Panc1 (cell line): Measurements from ENCODE around the gene NATD1. TPM values are rescaled to one million over a fixed set of nuclear protein-coding genes. Genes with fewer than 3 reads are reported as not detected.
"Not testable (repeated sequence)": the region's sequence is repeated elsewhere in the genome, so short reads cannot be mapped to it uniquely, and the experiment has no call there.

Experiments used
- ATAC-seq: fragments of 200-7000 bp; cut with Tn5 transposase; 2 replicates; pipeline ENCODE4 v1.9.1; 2020; ENCODE audit warnings: mild to moderate bottlenecking, moderate library complexity
- BruUV-seq: library from RNA; stranded (reverse); fragments of 400-500 nt; replicated peaks from 2 replicates; lab custom pipeline; 2021; lab: Mats Ljungman, UMichigan
- CTCF ChIA-PET: fragments of 300-600 bp; sonication (Branson Sonifier 250); formaldehyde crosslinking; loops from one replicate; lab custom pipeline; 2022; ENCODE audit warnings: antibody characterized with exemption; lab: Charles Lee
- POLR2A ChIA-PET: fragments of 300-600 bp; sonication (Branson Sonifier 250); formaldehyde crosslinking; loops from one replicate; lab custom pipeline; 2022; ENCODE audit warnings: antibody characterized with exemption; lab: Charles Lee
- DNase-seq: peaks from one replicate; pipeline ENCODE4 v3.0.0-alpha.2; 2010; ENCODE audit warnings: low read depth, low spot score
- H3K27ac ChIP-seq: 2 replicates; pipeline ENCODE4 v1.5.1; 2011; ENCODE audit warnings: mild to moderate bottlenecking, low read length, inconsistent platforms
- H3K27me3 ChIP-seq: fragments of 200-500 bp; sonication (Bioruptor generic); 2 replicates; pipeline ENCODE4 v1.6.0; 2014; ENCODE audit warnings: low read length, inconsistent platforms; ENCODE audit not compliant: control insufficient read depth, insufficient read depth
- H3K36me3 ChIP-seq: fragments of 200-500 bp; sonication (Bioruptor generic); 2 replicates; pipeline ENCODE4 v1.5.1; 2014; ENCODE audit warnings: inconsistent platforms, mild to moderate bottlenecking, low read length, moderate library complexity; ENCODE audit not compliant: control insufficient read depth, insufficient read depth
- H3K4me1 ChIP-seq: 2 replicates; pipeline ENCODE4 v1.5.1; 2011; ENCODE audit warnings: inconsistent platforms, mild to moderate bottlenecking, low read length, moderate library complexity; ENCODE audit not compliant: control insufficient read depth, insufficient read depth
- H3K4me3 ChIP-seq, 2 experiments: 2 replicates each; pipeline ENCODE4 v1.5.1; 2011 to 2012; ENCODE audit warnings: low read depth in 2 of 2, low read length in 2 of 2, mild to moderate bottlenecking in 2 of 2, inconsistent platforms in 1 of 2, moderate library complexity in 1 of 2
- H3K9me3 ChIP-seq: fragments of 200-500 bp; sonication (Bioruptor generic); 2 replicates; pipeline ENCODE4 v1.5.1; 2014; ENCODE audit warnings: low read depth, mild to moderate bottlenecking, inconsistent platforms, low read length, moderate library complexity; ENCODE audit not compliant: control insufficient read depth, insufficient read depth
- POLR2AphosphoS5 ChIP-seq: IDR thresholded peaks from 2 replicates; pipeline ENCODE4 v1.6.1; 2012; ENCODE audit warnings: mild to moderate bottlenecking, low read depth, low read length, moderate library complexity
- SIN3A ChIP-seq: IDR thresholded peaks from 2 replicates; pipeline ENCODE4 v1.6.1; 2012; ENCODE audit warnings: low read depth, mild to moderate bottlenecking, low read length, moderate library complexity, borderline replicate concordance; ENCODE audit not compliant: insufficient read depth
- TCF7L2 ChIP-seq: IDR thresholded peaks from 2 replicates; pipeline ENCODE4 v1.6.1; 2011; ENCODE audit warnings: mild to moderate bottlenecking, low read depth, low read length, inconsistent platforms
- in situ Hi-C: cut with HindIII; loops from 2 replicates; pipeline ENCODE4 v1.10.0; 2016; ENCODE audit warnings: low sequenced_read_pairs, low pct_unique_long_range_greater_than_20kb
- intact Hi-C: fragments of 100-400 bp; cut with micrococcal nuclease; formaldehyde crosslinking; loops from one replicate; pipeline ENCODE4 v1.10.0; 2022; ENCODE audit not compliant: unreplicated experiment
- total RNA-seq: library from RNA; stranded (reverse); gene quantifications from one replicate; pipeline ENCODE4 v1.2.1, GENCODE V29; 2021; ENCODE audit not compliant: unreplicated experiment
- TF ChIP-seq, protein P1 (sequence below), 2 experiments: IDR thresholded peaks; 2 replicates each; pipeline ENCODE4 v1.6.1; 2011 to 2012; ENCODE audit warnings: low read depth in 2 of 2, control low read depth in 1 of 2, low read length in 1 of 2, mild to moderate bottlenecking in 1 of 2, moderate library complexity in 1 of 2; ENCODE audit not compliant: insufficient read depth in 1 of 2
- TF ChIP-seq, protein P2 (sequence below): fragments of 450-650 bp; IDR thresholded peaks from 2 replicates; pipeline ENCODE4 v1.5.1; 2017; ENCODE audit warnings: mild to moderate bottlenecking

Gene NATD1
- total RNA-seq, 1 experiment from 2014 or later, result 2.8 TPM

DNA sequence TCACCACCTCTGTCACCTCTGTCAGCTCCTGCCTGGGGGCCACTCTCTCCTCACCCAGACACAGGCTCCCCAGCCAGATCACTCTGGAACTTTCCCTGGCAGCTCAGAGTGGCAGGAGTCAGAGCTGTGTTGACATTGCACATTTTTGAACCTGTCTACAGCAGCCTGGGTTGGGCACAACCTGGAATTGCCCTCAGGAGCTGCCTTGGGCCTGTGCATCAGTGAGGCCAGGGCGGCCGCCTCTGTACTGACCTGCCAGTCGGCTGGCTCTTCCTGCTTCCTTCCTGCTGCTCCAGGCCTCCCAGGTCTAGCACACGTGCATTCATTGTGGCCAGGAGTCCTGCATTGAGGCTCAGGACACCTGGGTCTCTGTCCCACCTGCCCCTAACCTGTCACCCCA, 25.1 kb downstream of the NATD1 start:
- no peaks in the 10 kb centered on the region for H3K27me3 ChIP-seq
- H3K27ac ChIP-seq, result no peak overlapping the region
- intact Hi-C loops, result no loop called here
- H3K4me3 ChIP-seq, result no peak overlapping the region
- CTCF ChIA-PET, result no interaction called here
- no TSS peak for BruUV-seq
- peak; percentile 43; the same call in 1 of the 2 replicates for ATAC-seq
- no peak for DNase-seq
- no peaks in the 10 kb centered on the region for H3K36me3 ChIP-seq
- in situ Hi-C loops, result no loop called here
- TF ChIP-seq, protein P1, sequence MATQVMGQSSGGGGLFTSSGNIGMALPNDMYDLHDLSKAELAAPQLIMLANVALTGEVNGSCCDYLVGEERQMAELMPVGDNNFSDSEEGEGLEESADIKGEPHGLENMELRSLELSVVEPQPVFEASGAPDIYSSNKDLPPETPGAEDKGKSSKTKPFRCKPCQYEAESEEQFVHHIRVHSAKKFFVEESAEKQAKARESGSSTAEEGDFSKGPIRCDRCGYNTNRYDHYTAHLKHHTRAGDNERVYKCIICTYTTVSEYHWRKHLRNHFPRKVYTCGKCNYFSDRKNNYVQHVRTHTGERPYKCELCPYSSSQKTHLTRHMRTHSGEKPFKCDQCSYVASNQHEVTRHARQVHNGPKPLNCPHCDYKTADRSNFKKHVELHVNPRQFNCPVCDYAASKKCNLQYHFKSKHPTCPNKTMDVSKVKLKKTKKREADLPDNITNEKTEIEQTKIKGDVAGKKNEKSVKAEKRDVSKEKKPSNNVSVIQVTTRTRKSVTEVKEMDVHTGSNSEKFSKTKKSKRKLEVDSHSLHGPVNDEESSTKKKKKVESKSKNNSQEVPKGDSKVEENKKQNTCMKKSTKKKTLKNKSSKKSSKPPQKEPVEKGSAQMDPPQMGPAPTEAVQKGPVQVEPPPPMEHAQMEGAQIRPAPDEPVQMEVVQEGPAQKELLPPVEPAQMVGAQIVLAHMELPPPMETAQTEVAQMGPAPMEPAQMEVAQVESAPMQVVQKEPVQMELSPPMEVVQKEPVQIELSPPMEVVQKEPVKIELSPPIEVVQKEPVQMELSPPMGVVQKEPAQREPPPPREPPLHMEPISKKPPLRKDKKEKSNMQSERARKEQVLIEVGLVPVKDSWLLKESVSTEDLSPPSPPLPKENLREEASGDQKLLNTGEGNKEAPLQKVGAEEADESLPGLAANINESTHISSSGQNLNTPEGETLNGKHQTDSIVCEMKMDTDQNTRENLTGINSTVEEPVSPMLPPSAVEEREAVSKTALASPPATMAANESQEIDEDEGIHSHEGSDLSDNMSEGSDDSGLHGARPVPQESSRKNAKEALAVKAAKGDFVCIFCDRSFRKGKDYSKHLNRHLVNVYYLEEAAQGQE (IDR thresholded peaks at IDR 0.05; ENCODE audit: insufficient read depth in 1 of 2, low read depth in 2 of 2, low read length in 1 of 2), result no peak
- TF ChIP-seq POLR2AphosphoS5 (no peak), SIN3A (no peak)
- TF ChIP-seq, protein P2, sequence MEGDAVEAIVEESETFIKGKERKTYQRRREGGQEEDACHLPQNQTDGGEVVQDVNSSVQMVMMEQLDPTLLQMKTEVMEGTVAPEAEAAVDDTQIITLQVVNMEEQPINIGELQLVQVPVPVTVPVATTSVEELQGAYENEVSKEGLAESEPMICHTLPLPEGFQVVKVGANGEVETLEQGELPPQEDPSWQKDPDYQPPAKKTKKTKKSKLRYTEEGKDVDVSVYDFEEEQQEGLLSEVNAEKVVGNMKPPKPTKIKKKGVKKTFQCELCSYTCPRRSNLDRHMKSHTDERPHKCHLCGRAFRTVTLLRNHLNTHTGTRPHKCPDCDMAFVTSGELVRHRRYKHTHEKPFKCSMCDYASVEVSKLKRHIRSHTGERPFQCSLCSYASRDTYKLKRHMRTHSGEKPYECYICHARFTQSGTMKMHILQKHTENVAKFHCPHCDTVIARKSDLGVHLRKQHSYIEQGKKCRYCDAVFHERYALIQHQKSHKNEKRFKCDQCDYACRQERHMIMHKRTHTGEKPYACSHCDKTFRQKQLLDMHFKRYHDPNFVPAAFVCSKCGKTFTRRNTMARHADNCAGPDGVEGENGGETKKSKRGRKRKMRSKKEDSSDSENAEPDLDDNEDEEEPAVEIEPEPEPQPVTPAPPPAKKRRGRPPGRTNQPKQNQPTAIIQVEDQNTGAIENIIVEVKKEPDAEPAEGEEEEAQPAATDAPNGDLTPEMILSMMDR, result no peak
- no peaks in the 10 kb centered on the region for H3K4me1 ChIP-seq
- no peaks in the 10 kb centered on the region for H3K9me3 ChIP-seq
- POLR2A ChIA-PET, result no interaction called here

DNA sequence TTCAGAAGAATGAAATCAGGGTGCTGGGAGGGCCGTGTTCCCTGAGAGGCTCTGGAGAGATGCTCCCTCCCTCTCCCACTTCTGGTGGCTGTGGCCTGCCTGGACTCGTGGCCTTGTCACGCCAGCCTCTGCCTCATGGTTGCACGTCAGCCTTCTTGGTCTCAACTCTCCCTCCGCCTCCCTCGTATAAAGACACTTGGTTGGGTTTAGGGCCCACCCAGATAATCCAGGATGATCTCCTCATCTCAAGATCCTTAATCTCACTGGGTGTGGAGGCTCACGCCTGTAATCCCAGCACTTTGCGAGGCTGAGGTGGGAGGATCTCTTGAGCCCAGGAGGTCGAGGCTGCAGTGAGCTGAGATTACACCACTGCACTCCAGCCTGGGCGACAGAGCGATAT, 25.9 kb downstream of the NATD1 start:
- H3K4me1 ChIP-seq, intact Hi-C loops, H3K27me3 ChIP-seq, CTCF ChIA-PET, H3K27ac ChIP-seq, BruUV-seq, POLR2A ChIA-PET, H3K9me3 ChIP-seq, H3K4me3 ChIP-seq, H3K36me3 ChIP-seq, in situ Hi-C loops, ATAC-seq, DNase-seq: not testable (repeated sequence)

DNA sequence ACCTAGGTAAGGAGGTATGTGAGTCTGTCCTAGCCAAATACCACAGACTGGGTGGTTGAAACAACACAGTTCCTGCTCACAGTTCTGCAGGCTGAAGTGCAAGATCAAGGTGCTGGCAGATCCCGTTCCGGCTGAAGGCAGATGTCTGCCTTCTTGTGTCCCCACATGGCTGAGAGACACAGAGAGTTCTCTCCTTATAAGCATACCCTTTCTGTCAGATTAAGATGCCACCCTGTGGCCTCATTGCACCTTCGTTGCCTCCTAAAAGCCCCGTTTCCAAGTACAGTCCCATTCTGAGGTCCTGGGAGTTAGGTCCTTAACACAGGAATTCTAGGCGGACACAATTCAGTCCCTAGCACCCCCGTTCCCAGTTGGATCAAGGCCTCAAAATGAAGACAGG, 30.1 kb downstream of the NATD1 start:
- H3K27ac ChIP-seq, result no peak overlapping the region
- in situ Hi-C loops (no loop called here), intact Hi-C loops (no loop called here)
- no peaks in the 10 kb centered on the region for H3K4me1 ChIP-seq
- ChIA-PET POLR2A (no interaction called here), CTCF (no interaction called here)
- DNase-seq (no peak), ATAC-seq (no peak)
- no peaks in the 10 kb centered on the region for H3K9me3 ChIP-seq
- no peaks in the 10 kb centered on the region for H3K27me3 ChIP-seq
- no peaks in the 10 kb centered on the region for H3K36me3 ChIP-seq
- TF ChIP-seq SIN3A (no peak), POLR2AphosphoS5 (no peak), TCF7L2 (no peak)
- TF ChIP-seq, protein P2, result no peak
- TF ChIP-seq, protein P1 (IDR thresholded peaks at IDR 0.05; ENCODE audit: insufficient read depth in 1 of 2, low read depth in 2 of 2, low read length in 1 of 2), result no peak
- no peak overlapping the region for H3K4me3 ChIP-seq
- no TSS peak for BruUV-seq
